Fibroblast of skin of right quadriceps (primary cell): Measurements from ENCODE around the gene CTPS2.

ENCODE experiments used
- DNase-seq: peaks from one replicate; pipeline ENCODE4 v3.0.0-alpha.2; 2013

CTPS2 gene

GRCh38 chrX:16544969-16545368 lies 167.5 kb downstream of the CTPS2 start:
- DNase-seq, result no peak
